HG03280 (cell line): Measurements from ENCODE around the gene RBM19.

Experiments used
- ATAC-seq: cut with Tn5 transposase; IDR thresholded peaks from one replicate; pipeline ENCODE4 v1.9.1; 2021; ENCODE audit warnings: mild to moderate bottlenecking, moderate library complexity; ENCODE audit not compliant: unreplicated experiment

Gene RBM19

GRCh38 chr12:113934060-113934814 lies 31.9 kb downstream of the RBM19 start:
- ATAC-seq = no peak

- no peak for ATAC-seq
Measured at GRCh38 chr12:113933201-113933786, 32.8 kb downstream of the RBM19 start.

GRCh38 chr12:113932381-113933196 lies 33.5 kb downstream of the RBM19 start:
- no peak for ATAC-seq

DNA sequence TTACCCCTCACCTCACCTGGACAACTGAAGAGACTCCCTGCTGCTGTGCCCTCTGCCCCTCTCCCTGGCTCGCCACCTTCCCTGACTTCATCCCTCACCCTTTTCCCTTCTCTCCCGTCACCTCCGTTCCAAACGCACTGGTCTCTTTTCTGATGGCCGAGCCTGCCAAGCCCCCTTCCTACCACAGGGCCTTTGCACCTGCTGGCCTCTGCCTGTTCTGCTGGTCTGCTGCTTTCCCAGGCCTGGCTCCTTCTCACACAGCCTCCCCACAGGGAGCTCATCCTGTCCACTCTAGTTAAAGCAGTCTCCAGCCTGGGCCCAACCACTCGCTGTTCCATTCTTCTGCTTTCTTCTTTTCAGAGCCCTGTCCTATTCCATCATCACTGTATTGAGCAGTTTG lies 34.6 kb downstream of the RBM19 start:
- ATAC-seq = no peak

DNA sequence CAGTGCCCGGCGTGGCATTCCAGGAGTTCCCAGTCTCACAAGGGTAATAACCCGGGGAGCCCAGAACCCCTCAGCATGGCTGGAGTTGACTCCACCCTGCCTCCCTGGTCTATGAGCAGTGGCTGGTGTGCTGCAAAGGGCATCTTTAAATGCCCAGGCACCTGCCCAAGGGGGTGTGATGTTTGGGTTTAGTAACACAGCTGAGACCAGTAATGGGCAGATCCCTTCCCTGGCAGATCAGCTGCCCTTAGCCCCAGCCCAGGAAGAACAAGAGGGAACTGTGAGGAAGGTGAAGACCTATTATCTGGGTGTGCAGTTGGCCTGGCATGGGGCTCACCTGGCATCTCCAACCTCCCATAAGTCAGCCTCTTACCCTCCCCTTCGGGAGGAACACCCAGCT lies 35.9 kb downstream of the RBM19 start:
- no peak for ATAC-seq

- no peak for ATAC-seq
Measured at GRCh38 chr12:113929312-113929989, 36.7 kb downstream of the RBM19 start.

GRCh38 chr12:113926788-113927187 lies 39.3 kb downstream of the RBM19 start:
- ATAC-seq = no peak

- ATAC-seq = no peak
Measured at GRCh38 chr12:113924341-113924740, 41.8 kb downstream of the RBM19 start.

DNA sequence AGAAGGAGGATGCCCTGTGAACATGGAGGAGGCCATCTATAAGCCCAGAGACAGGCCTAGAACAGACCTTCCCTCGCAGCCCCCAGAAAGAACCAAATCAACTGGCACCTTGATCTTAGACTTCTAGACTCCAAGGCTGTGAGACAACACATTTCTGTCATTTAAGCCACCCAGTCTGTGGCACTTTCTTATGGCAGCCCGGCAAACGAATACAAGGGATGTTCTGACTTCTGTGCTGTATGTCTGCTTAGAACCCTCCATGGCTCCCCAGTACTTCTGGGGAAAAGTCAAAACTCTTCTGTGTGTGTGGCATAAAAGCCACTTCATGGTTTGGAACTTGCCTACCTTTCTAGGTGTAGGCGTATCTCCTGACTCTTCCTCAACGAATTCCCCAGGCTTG lies 42.9 kb downstream of the RBM19 start:
- no peak for ATAC-seq

GRCh38 chr12:113921430-113921829 lies 44.7 kb downstream of the RBM19 start:
- no peak for ATAC-seq

DNA sequence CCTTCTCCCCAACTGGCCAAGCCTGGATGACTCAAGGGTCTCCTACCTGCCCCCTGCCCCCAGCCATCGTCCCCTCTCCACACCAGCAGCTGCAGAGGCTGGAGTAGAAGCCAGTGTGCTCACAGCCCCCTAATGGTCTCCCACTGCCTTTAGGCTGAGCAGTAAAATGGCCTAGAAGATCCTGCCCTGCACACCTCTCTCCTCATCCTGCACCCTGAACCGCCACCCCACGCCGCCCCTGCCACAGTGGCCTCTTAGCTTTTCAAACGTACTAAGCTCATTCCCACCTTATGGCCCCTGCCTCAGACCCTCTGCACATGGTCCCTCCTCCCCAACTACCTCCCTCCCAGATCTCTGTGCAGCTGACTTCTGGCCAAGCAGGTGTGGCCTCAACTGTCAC lies 46.3 kb downstream of the RBM19 start:
- ATAC-seq = no peak

- ATAC-seq = no peak
Measured at GRCh38 chr12:113918306-113918705, 47.8 kb downstream of the RBM19 start.

- no peak for ATAC-seq
Measured at GRCh38 chr12:113917393-113917792, 48.7 kb downstream of the RBM19 start.

- ATAC-seq = no peak
Measured at GRCh38 chr12:113914806-113915205, 51.3 kb downstream of the RBM19 start.

- no peak for ATAC-seq
Measured at GRCh38 chr12:113914176-113914575, 51.9 kb downstream of the RBM19 start.

DNA sequence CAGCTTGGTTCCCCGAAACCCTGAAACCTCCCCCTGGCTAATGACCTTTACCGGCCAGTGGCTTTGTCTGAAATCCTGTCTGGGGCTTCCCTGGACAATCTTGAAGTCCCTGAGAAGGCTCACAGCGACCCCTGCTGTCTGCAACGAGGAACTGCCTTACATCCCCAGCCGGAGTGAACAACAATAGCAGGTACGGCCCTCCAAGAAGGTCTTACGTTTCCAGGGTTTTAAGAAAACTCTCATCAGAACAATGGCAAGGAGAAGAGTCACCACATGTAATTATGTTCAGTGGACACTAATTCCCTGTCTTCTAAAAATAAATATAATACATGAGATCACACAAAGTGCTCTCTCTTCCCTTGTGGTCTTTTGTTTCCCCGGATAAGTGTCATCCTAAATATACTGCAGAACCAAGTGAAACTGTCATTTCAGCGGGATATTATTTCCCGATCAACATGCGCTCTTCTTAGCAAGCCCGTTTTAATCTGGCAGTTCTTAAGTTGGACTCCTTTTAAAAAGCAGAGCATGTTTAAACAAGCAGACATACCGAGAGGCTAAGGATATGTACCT lies 53.3 kb downstream of the RBM19 start:
- no peak for ATAC-seq

DNA sequence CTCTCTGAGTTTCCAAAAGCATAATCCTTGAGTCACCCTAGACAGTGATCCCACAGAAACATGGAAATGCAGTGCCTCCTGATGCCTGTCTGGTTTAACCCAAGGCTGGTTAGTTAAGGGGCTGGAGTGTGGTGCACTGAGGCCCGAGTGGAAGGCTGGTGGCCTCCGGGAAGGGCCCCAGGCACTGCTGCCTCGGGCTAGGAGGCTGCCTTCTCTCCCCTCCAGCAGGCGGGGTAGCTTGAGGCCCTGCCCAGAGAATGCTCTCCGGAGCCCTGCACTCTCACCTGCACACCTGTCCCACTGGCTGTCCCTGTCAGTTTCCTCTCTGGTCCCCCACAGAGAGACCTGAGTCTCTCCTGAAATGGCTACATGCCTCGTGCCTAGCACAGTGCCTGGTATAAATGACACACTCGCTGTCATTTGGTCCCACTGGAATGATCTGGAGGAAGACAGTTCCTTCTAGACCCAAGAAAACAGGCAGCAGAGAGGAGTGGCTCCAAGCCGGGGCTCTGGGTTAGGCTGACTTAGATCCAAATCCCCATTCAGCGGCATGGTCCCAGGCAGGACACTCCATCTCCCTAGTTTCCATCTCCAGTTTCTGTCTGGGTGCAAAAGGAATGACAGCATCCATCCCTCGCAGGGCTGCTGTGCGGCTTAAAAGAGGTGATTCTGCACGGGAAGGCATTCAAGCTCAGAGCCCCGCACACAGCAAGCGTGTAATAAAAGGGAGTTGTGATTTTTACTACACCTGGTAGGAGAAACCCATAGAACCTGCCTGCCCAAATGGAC lies 54.0 kb downstream of the RBM19 start:
- ATAC-seq = no peak

DNA sequence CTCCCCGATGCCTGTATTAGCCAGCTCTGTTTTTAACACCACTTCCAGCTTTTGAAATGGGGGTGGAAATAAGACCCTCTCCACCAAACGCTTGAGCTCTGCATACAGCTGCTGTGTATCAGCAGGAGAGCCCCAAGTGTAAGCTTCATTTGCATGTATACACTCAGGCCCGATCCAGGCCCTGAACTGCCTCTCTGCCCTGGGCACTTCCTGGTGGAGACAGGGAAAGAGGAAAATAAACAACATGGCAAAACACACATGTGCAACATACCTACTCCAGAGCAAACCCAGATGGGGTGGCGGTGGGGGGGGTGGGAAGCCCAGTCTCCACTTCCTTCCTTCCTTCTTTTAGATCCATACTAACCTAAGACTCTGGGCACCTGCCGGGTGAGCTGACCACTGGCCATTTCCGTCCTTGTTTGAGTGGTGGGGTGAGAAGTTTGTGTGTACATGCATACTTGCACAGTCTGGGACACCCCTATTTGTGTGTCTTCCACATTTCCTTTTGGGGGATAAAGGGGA lies 55.3 kb downstream of the RBM19 start:
- no peak for ATAC-seq

- no peak for ATAC-seq
Measured at GRCh38 chr12:113909776-113910420, 56.2 kb downstream of the RBM19 start.
